Frontal cortex (tissue), 4 donors: ENCODE data around the gene SULT4A1. TPM values are rescaled to one million over a fixed set of nuclear protein-coding genes. Genes with fewer than 3 reads are reported as not detected.

Experiments
- DNase-seq, 2 donors: peaks; one replicate each; pipeline ENCODE4 v3.0.0; 2012; ENCODE audit warnings: low spot score in 2 of 2
- FAIRE-seq: peaks from 2 replicates; lab custom pipeline; 2012; peaks lifted over from hg19 to GRCh38; lab: Jason Lieb, UNC
- total RNA-seq: library from RNA; depleted of rRNA; stranded (reverse); fragments of >200 nt; gene quantifications from one replicate; pipeline ENCODE4 v1.2.3, GENCODE V29; 2014
- donor health status: control.
- donor health status: control.
- donor health status: control.

The SULT4A1 gene
- total RNA-seq, 1 donor from 2014 or later = 47.7 TPM

DNA sequence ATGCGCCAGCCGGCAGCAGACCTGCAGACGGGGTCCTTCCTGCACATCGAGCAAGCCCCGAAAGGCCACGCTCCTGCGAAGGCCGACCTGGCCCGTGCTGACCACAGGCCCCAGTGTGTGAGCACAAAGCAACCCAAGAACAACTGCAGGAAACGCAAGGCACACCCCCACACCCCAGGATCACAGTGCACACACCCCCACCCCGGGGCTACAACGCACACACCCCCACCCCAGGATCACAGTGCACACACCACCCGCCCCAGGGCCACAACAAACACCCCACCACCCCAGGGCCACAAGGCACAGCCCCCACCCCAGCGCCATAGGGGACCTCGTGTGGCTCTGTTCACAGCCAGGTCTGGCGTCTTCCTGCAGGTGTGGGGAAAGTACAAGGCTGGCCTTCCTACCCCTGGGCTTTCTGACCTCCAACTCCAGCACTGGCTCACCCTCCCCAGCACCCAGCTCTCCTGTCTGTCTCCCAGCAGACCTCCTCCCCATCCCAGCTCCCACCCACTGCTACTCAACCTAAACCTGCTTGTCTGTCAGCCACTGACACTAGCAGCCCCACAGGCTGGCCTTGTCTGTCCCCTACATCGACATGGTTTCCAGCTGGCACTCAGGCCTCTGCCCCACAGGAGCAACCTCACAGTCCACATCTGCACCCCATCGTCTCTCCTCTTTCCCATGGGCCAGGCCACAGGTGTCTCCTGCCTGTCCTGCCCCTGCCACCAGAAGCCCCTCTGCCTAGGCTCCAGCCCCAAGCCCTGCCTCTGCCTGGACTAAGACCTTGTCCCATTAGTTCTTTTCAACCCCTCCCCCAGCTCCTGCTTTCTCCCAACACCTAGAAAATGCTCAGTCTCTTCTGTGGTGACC is 29.7 kb downstream of the SULT4A1 start:
- no peak for FAIRE-seq
- no peak for DNase-seq

- DNase-seq (peak in 1 of 2 donors; percentile 28), FAIRE-seq (no peak)
Measured at GRCh38 chr22:43831561-43832392, 30.5 kb downstream of the SULT4A1 start.

DNA sequence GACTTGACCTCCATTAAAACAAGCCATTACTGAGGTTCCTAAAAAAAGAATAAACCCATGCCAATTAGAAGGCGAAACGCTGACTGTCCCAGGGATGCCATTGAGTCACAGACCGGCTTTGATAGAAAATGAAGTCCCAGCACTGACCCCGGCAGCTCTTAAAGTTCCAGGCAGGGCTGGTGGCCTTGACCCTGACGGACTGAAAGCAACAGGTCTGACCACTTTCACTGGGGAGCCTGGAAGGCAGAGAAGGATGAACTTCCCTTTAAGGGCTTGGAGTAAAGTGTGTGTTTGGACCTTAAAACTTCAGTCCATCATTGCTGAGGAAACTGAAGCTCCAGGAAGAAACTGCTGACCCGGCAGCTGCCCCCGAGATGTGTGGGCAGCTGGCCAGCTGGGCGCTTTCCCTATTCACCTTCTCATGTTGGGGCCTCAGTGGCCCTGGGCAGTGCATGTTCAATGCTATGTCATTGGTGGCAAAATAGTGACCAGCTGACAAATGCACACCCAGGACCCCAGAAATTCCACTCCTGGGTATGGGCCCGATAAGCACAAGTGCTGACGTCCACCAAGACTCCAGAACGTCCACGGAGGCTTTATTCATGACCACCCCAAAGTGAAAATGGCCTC is 31.3 kb downstream of the SULT4A1 start:
- DNase-seq (no peak), FAIRE-seq (no peak)

DNA sequence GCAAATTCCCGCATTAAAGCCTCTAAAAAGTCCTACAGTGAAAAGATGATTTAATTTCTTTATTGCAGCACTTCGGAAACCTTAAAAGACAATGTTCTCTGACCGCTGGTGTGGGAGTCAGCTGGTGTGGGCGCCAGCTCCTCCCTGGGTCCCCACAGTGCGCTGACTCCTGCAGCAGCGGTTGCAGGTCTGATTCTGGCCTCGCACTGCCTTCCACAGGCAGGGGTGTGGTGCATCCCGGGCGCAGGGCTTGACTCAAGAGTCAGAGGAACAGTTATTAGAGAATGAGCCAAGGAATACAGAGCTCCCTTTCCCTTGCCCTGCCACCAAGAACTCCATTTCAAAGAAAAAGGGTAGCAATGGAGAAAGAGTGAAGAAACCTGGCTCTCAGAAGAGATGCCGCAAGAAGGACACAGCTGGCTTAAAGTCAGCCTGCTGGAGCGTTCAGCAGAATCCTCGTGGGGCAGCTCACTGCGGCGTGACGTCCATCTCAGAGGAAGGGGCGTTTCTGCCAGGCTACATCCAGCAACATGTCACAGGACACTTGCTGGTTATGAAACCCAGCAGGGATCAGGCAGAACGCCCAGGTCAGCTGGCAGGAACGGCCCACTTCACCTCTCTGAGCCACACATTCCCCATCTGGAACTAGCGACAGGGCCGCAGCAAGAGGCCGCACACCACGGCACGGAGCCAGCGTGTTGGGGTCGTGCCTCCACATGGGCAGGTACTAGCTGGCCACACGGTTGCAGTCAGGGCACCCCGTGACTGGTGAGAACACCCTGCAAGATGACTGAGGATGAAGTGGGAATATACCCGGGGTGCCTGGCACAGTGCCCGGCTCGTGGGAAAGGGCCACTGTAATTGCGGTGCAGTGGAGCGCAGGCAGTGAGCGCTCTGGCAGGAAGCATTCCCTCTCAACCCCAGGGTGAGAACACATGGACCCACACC is 32.1 kb downstream of the SULT4A1 start:
- FAIRE-seq (no peak), DNase-seq (no peak)

GRCh38 chr22:43828998-43829782 is 33.1 kb downstream of the SULT4A1 start:
- FAIRE-seq = no peak

GRCh38 chr22:43828725-43828997 is 33.7 kb downstream of the SULT4A1 start:
- DNase-seq (no peak), FAIRE-seq (no peak)

More at GRCh38 chr22:43828998-43829782, 33.1 kb downstream of the SULT4A1 start:
- no peak for DNase-seq

GRCh38 chr22:43827926-43828724 is 34.2 kb downstream of the SULT4A1 start:
- no peak for FAIRE-seq
- DNase-seq = no peak

- no peak for DNase-seq
- FAIRE-seq = no peak
Measured at GRCh38 chr22:43827003-43827735, 35.1 kb downstream of the SULT4A1 start.

DNA sequence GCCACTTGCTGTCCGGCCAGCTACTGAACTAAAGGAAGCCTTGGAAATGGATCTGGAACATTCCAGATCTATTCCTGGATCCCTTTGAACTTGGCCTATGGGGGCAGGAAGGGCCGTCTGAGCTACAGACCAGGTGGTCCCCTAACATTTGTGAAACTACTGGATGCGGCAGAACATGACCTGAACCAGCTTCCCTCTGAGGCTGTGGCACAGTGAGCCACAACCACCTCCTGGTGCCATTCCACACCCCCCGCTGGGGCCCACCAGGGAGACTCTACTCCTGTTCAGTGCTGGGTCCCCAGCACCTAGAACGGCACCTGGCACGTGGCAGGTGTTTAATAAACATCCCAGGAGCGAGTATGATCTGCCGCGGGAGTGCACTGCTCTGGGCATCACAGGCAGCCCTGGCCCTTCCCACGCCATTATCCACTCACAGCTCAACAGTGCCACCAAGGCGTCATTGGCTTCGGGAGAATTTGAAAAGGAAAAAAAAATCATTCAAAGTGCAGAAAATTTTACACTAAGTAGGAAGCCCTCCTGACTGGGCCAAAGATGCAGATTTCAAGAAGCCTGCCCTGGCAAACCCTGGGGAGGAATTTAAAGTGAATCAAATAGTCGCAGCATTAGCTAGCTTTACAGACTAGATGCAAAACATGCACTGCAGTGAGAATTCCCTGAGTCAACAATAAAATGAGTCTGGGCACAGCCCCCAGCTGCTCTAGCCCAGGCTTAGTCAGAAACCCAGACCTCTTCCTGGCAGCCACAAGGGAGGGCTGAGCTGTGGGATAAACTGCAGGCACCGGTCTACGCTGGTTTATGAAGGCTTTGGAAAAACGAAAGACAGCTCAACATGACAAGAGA is 35.9 kb downstream of the SULT4A1 start:
- DNase-seq (no peak), FAIRE-seq (no peak)

DNA sequence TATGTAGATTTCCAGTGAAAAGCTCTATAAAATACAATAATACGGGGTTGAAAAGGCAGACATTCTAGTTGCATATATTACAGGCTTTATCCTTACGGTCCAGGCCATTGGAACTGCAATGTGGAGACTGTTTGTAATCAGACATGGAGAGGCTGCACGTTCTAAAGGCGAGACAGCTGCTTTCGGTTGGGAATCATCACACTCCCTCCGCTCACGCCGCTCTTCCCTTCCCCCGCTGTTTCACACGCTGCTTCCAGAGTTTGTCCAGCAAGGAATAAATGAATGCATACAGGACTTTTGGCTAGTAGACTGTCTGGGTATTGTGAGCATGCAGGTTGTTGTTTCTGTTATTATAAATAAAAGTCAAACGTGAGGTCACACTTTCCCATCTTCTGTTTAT is 36.7 kb downstream of the SULT4A1 start:
- no peak for FAIRE-seq

GRCh38 chr22:43824724-43825420 is 37.4 kb downstream of the SULT4A1 start:
- no peak for FAIRE-seq
- DNase-seq = no peak

More for the DNA sequence above, 36.7 kb downstream of the SULT4A1 start:
- DNase-seq = no peak

DNA sequence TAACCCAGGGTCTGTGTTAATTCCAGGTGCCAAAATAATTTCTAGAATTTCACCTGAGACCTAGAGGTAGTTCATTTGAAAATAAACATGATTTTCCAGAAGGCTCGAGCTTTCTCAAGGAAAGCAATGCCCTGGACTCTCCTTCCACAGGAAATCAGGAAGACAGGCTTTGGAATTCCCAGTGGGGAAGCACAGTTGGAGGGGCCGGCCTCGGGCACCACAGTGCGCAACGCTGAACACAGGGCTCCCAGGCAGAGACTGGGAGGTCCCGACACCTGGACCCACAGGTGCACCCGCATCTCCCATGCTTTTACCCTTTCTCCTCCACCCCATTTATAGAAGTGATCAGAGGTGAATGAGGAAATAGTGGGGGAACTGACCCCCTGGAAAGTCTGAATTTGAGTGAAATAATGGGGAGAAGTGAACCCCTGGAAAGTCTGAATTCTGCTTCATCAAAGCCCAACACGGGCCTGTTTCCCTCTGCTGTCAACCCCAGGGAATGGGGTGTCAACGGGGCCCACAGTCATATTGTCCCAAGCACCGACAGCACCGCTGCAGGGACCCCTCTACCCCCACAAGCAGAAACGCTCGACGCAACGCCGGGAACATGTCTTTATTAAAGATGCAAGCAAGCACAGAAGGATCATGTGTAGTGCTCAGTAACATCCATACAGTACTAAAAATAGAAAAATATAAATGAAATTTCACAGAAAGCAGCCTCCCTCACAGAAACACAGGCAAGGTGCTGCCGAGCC is 38.2 kb downstream of the SULT4A1 start:
- FAIRE-seq (no peak), DNase-seq (no peak)

DNA sequence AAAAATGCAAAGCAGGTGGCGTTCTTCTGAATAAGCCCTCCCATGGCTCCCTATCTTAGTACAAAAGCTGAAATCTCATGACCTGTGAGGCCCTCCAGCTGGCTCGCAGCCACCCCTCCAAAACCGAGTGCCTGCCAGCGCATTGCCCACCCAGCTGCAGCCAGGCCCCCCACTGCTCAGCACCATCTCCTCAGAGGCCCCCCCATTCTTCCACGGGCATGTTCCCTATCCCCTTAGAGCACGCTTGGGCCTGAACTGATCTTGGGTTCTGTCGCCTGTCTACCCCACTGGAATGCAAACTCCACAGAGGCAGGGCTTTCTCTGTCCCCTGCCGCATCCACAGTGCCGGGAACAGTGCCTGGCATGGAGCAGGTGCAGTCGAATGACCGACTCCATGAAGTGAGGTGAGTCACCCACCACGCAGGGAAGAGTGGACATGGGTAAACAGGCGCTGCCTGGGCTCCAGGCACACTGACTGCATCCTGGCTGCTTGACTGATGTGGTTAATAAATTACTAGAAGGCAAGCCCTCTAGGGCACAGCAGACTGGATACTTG is 38.9 kb downstream of the SULT4A1 start:
- FAIRE-seq (no peak), DNase-seq (no peak)

DNA sequence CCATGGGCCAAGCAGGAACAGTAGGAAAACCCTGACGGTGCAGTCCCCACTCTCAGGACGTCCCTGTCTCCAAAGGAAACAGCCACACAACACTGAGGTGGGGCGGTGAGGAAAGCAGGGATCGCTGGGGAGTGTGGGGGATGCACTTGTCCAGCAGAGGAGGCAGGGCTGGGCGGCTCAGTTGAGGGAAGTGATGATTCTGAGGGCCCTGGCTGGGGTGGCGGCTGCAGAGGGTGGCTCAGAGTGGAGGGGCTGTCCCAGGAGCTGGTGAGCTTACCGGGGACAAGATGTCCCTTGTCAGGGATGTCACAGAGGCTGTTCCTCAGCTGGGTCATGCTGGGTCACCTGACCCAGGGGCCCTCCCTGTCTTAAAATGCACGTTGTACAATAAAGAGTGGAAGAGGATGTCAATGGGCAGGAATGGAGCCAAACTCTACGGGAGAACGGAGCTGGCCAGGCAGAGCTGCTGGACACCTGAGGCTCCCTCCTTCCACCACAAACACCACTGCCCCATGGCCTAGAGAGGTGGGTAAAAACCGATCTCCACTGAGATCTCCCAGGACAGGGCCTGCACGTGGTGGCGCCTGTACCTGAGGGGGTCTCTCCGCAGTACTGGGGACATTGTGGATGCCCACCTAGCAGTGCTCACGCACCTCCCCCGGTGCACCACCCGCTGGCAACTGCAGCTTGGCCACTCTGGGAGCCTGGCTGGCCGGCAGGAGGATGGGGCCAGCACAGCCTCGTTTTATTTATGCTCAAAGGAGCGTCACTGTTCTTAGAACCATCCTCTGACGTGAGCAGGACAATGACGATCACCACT is 40.5 kb downstream of the SULT4A1 start:
- DNase-seq (no peak), FAIRE-seq (no peak)
